ENCODE data around the gene BORCS6. TPM values are rescaled to one million over a fixed set of nuclear protein-coding genes. Genes with fewer than 3 reads are reported as not detected.

BORCS6 gene
- total and polyA plus RNA-seq, 2 donors (not counting 1 experiment from before 2014, with no cell fraction given): 9.7 to 20.2 TPM

DNA sequence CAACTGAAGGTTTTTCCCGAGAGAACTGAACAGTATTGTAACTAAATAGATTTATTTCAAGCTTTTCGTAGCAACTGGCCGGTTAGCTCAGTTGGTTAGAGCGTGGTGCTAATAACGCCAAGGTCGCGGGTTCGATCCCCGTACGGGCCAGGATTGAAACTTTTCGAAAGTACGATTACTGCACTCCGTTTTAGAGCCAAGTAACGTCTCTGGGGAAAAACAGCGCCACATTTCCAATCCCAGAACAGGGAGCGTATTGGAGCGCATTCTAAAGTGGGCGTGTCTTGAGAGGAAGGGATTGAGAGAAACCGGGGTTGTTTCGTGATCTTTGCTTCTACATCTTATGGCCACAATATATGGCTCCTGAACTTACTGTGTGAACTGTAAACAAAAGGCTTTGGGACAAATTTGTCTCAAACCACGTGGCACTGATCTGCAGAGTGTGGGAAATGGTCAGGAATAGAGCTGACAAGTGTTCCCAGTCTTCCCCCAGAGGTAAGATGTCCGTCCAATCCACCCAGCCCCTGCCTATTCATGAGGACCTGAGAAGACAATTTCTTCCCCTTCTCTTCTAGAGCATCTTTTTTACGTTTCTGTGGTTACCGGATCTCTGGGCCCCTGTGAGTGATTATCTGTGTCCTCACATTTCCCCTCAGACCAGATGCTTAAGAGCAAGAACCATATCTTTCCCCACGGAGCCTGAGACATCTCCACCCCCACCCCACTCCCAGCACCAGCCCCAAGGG lies 2.3 kb downstream of the BORCS6 start:
- Histone ChIP-seq H3K36me3 (replicated peaks in 1 of 2; ENCODE audit: control extremely low read depth in 1 of 2, control insufficient read depth in 1 of 2, extremely low read depth in 1 of 2, insufficient read depth in 2 of 2, low read length in 1 of 2) (no peaks in the 10 kb centered on the region), H4K20me1 (ENCODE audit: control insufficient read depth, insufficient read depth, low read length, poor library complexity, severe bottlenecking) (peaks cover 17% of the 10 kb centered on the region), H3K4me1 (ENCODE audit: control insufficient read depth in 2 of 2, insufficient read depth in 2 of 2, low read length in 2 of 2) (peaks cover 35 to 51% of the 10 kb centered on the region in 2 donors), H3K4me2 (replicated peaks; ENCODE audit: low read depth, low read length, poor library complexity, severe bottlenecking) (peak overlapping the region; percentile 92), H3K27ac (ENCODE audit: low read length in 2 of 2) (peak overlapping the region; percentile 70 to 89), H3K9me3 (ENCODE audit: control extremely low read depth in 1 of 3, control insufficient read depth in 2 of 3, insufficient read depth in 1 of 3, low read length in 2 of 3) (no peaks in the 10 kb centered on the region), H3K9ac (ENCODE audit: low read length) (peak overlapping the region; percentile 97), H3K4me3 (ENCODE audit: control extremely low read depth in 1 of 5, extremely low read depth in 1 of 5, insufficient read depth in 1 of 5, low read depth in 2 of 5, low read length in 4 of 5) (peak overlapping the region; percentile 68 to 87 (median 85)), H2AFZ (ENCODE audit: insufficient read depth, low read depth, low read length, poor library complexity, severe bottlenecking) (no peak overlapping the region), H3K27me3 (replicated peaks in 1 of 4; ENCODE audit: control extremely low read depth in 1 of 4, control insufficient read depth in 3 of 4, insufficient read depth in 4 of 4, low read length in 3 of 4) (no peaks in the 10 kb centered on the region), H3K79me2 (ENCODE audit: control insufficient read depth, insufficient read depth, low read length) (no peaks in the 10 kb centered on the region)
- POLR2A ChIA-PET: interaction anchor here (0.6 to 7.8 kb wide), 10 partner anchors 12 to 107 kb away, joined by 3 to 118 read pairs (median 14); partner anchors contain the start of genes CTC1, PFAS, RANGRF and SLC25A35
- intact Hi-C loops (cut with micrococcal nuclease): loop anchor here (1.0 kb wide), 6 partner anchors 23 to 113 kb away; partner anchors contain the start of gene AURKB
- Mint-ChIP-seq H3K27ac (no peak overlapping the region), H3K27me3 (no peaks in the 10 kb centered on the region), H3K9me3 (ENCODE audit: insufficient read depth) (no peaks in the 10 kb centered on the region), H3K4me3 (no peak overlapping the region), H3K4me1 (peaks cover 17% of the 10 kb centered on the region)
- CTCF ChIA-PET: interaction anchor here (0.7 to 7.6 kb wide), 18 partner anchors 9 to 113 kb away, joined by 3 to 86 read pairs (median 6); partner anchors contain the start of genes CTC1, RANGRF, SLC25A35 and TMEM107
- 0% methylated on average over 18 of the region's 25 CpGs for WGBS (ENCODE audit: insufficient coverage)
- ATAC-seq (ENCODE audit: low read depth) (peak; percentile 25), DNase-seq (peak; percentile 95)
- TF ChIP-seq, protein P1, sequence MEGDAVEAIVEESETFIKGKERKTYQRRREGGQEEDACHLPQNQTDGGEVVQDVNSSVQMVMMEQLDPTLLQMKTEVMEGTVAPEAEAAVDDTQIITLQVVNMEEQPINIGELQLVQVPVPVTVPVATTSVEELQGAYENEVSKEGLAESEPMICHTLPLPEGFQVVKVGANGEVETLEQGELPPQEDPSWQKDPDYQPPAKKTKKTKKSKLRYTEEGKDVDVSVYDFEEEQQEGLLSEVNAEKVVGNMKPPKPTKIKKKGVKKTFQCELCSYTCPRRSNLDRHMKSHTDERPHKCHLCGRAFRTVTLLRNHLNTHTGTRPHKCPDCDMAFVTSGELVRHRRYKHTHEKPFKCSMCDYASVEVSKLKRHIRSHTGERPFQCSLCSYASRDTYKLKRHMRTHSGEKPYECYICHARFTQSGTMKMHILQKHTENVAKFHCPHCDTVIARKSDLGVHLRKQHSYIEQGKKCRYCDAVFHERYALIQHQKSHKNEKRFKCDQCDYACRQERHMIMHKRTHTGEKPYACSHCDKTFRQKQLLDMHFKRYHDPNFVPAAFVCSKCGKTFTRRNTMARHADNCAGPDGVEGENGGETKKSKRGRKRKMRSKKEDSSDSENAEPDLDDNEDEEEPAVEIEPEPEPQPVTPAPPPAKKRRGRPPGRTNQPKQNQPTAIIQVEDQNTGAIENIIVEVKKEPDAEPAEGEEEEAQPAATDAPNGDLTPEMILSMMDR (IDR thresholded peaks at IDR 0.05): no peak
- no peak for TF ChIP-seq EZH2 (IDR thresholded peaks at IDR 0.05; ENCODE audit: borderline replicate concordance, insufficient read depth, low read depth, low read length, poor library complexity, severe bottlenecking)
